AG04449 (cell line): Measurements from ENCODE around the gene CDH7.

Source experiments
- CTCF ChIA-PET: fragments of 350-600 bp; formaldehyde crosslinking; extraction: SDS; loops from one replicate; lab custom pipeline; 2021; ENCODE audit warnings: antibody characterized with exemption; lab: Yijun Ruan, JAX
- POLR2A ChIA-PET: fragments of 400-600, 350-600 bp; formaldehyde crosslinking; extraction: SDS; loops from one replicate; lab custom pipeline; 2020; ENCODE audit warnings: antibody characterized with exemption, inconsistent platforms; lab: Yijun Ruan, JAX
- DNase-seq: peaks from one replicate; pipeline ENCODE4 v3.0.0-alpha.2; 2010; ENCODE audit warnings: low read depth, low spot score
- H3K4me3 ChIP-seq: 2 replicates; pipeline ENCODE4 v1.5.1; 2011; ENCODE audit warnings: low read depth, mild to moderate bottlenecking, control low read depth, low read length
- TF ChIP-seq, protein P1 (sequence below): IDR thresholded peaks from one replicate; pipeline ENCODE4 v1.5.1; 2011; ENCODE audit warnings: mild to moderate bottlenecking, moderate library complexity, low read length, control low read depth, inconsistent platforms; ENCODE audit not compliant: insufficient read depth; ENCODE audit errors: missing control alignments

Gene CDH7

DNA sequence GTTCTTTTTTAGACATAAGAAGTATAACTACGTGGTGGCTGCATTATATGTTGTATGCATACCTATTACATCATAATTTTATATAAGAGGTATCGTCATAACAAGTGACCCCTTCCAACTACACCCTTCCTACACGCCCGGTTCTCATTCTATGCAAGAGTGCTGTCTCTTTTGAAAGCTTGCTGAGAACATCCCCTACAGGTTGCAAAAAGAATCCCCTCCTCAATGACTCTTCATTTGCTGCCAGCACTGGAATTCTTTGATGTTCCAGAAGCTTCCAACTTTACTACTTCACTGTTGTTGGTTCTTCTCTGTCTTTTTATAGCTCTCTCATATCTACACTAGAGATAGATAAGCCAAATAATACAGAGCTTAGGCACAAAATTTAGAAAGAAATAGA lies 66.4 kb downstream of the CDH7 start:
- no peak for DNase-seq
- no peak overlapping the region for H3K4me3 ChIP-seq
- TF ChIP-seq, protein P1, sequence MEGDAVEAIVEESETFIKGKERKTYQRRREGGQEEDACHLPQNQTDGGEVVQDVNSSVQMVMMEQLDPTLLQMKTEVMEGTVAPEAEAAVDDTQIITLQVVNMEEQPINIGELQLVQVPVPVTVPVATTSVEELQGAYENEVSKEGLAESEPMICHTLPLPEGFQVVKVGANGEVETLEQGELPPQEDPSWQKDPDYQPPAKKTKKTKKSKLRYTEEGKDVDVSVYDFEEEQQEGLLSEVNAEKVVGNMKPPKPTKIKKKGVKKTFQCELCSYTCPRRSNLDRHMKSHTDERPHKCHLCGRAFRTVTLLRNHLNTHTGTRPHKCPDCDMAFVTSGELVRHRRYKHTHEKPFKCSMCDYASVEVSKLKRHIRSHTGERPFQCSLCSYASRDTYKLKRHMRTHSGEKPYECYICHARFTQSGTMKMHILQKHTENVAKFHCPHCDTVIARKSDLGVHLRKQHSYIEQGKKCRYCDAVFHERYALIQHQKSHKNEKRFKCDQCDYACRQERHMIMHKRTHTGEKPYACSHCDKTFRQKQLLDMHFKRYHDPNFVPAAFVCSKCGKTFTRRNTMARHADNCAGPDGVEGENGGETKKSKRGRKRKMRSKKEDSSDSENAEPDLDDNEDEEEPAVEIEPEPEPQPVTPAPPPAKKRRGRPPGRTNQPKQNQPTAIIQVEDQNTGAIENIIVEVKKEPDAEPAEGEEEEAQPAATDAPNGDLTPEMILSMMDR: no peak
- POLR2A ChIA-PET: no interaction called here
- CTCF ChIA-PET: no interaction called here

GRCh38 chr18:65821911-65822310 lies 71.1 kb downstream of the CDH7 start:
- H3K4me3 ChIP-seq: no peak overlapping the region
- CTCF ChIA-PET: no interaction called here
- POLR2A ChIA-PET: no interaction called here
- DNase-seq: no peak
- TF ChIP-seq, protein P1: no peak

- CTCF ChIA-PET: no interaction called here
- POLR2A ChIA-PET: no interaction called here
- no peak for DNase-seq
- TF ChIP-seq, protein P1: no peak
- no peak overlapping the region for H3K4me3 ChIP-seq
These were observed 72.0 kb downstream of the CDH7 start for GRCh38 chr18:65822826-65823225.

GRCh38 chr18:65827444-65827843 lies 76.6 kb downstream of the CDH7 start:
- H3K4me3 ChIP-seq: no peak overlapping the region
- ChIA-PET CTCF (no interaction called here), POLR2A (no interaction called here)
- TF ChIP-seq, protein P1: no peak
- DNase-seq: no peak

DNA sequence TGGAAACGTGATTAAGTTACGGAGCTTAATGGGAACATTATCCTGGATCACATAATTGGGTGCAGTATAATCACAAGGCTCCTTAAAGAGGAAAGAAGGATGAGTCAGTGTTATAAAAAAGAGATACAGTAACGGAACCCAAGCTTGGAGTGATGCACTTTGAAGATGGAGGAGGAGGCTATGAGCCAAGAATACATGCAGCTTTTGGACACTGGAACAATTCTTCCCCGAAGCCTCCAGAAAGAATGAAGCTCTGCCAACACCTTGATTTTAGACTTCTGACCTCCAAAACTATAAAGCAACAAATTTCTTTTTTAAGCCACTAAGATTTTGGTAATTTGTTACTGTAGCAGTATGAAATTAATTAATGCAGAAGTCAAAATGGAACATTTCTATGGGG lies 85.1 kb downstream of the CDH7 start:
- TF ChIP-seq, protein P1: no peak
- no peak for DNase-seq
- no peak overlapping the region for H3K4me3 ChIP-seq
- ChIA-PET POLR2A (no interaction called here), CTCF (no interaction called here)

- no peak for DNase-seq
- TF ChIP-seq, protein P1: no peak
- ChIA-PET POLR2A (no interaction called here), CTCF (no interaction called here)
- no peak overlapping the region for H3K4me3 ChIP-seq
These were observed 95.3 kb downstream of the CDH7 start for GRCh38 chr18:65846107-65846506.
